KG1 (cell line): ENCODE measurements around the gene CORO1C.
A peak's percentile ranks its signal among the peaks of the same experiment; 100 is the strongest.

ENCODE experiments used
- DNase-seq: peaks from one replicate; lab custom pipeline; 2025; lab: John Stamatoyannopoulos, UW

The CORO1C gene

DNA sequence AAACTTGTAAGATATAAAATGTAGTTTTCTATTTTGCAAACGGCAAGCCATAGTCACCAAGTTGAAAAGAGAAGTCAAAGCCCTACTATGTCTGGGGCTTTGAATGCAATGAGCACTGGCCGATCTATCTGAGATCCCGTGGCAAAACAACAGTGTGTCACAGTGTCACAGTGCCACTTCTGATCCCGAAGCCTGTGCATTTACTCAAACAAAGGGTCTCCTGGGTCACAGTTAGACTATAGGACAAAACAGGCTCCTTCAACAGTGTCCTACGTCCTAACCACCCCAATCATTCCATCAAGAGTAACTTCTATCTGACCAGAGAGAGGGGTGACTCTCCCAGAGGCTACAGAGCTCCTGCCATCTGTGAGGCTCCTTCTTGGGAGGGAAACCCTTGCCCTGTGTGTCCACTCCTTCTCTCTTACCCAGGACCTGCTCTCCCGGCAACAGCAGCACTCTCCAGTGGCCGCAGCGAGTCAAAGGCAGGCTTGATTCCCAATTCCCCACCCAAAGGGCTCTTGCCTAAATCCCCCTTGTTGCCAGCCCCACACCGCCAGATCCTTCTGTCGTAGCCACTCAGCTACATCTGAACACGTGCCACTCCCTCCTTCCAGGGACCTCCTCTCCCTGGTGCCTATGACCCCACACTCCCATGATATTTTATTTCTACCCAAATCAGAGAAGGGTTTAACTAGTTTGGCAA is 83.6 kb downstream of the CORO1C start:
- no peak for DNase-seq

DNA sequence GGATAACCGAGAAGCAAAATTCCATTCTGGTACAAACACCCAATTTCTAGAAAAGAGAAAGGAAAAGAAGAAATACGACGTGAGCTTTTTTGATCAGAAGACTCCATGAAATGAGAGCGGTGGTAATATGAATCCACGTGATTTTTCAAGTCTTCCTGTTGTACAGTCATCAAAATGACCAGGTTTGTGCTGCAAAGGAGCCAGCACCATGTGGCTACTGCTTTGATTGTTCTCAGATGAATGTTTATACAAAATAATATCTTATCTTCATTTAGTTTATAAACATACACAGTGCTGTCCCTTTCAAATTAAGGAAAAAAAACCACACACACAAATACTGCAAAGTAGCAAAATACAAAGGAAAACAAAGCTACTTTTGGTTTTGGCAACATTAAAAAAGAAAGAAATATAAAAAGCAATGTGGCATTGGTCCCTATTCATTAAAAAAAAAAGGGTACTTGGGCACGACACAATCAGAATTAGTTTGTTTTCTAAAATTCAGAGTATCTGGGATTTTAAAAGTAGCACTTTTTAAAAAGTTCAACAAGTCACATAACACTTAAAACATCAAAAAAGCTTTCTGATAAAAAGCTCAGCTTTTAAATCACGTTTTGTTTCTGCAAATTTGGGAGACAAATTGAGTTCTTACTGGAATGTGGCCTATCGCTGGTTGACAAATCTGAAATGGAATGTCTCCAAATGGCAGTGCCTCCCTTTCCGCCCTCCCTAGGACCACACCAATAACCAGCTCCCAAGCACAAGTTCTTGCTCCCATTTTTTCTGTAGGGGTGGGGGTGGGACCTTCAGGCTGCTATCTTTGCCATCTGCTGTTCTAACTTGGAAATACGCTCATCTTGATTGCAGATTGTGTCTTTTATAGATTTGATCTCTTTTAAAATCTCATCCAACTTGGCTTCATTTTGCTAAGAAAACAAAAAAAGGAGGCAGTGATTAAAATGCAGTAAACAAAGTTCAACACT is 84.4 kb downstream of the CORO1C start:
- no peak for DNase-seq

DNA sequence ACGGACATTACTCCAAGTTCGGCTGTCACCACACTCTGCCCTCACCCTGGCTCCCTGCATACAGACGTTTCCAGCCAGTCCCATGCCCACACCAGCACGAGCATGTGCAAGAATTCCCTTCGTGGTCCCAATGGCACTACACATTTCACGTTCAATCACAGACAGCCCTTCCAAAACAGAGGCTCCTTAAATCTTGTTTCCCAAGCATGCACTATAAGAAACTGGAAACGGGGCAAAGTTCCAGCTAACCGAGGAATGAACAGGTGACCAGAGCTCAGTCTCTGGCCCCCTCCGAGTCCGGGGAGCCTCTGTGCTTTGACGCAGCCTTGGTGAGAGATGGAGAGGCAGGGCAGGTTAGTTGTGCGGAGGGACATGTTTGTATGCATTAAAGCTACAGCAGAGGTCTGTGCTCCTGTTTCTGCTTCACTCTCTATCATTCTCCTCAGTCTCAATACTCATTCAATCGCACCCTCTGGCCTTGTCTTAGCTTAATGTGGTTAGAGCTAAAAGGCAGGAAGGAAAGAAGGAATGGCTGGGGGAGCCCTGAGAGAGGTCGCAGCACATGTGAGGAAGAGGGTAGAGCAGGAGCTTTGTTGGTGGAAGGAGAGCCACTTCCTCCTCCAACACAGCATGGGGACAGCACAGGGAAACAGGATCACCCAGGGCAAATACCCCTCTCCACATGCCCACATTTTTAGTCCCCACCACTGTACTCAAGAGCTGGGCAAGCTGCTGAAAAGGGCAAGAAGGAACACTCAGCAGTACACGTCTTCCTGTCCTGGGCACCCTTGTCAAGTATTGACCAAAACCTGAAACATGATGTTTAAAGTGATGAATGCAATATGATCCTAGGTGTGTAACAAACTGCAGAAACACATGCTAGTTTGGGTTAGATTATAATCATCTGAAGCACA is 85.4 kb downstream of the CORO1C start:
- no peak for DNase-seq

DNA sequence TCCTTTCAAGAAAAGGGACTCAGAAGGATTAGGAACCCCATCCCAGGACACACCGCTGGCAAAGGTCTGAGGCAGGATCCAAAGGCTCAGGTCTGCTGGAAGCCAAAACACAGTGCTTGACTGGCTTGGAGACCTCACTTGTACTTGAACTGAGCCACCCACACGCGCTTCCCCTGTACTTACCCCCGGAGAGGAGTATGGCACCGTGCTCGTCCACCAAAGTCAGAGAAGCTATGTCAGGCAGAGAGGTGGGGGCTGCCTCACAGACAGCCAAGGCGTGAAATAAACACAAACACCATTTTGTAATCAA is 86.6 kb downstream of the CORO1C start:
- no peak for DNase-seq

DNA sequence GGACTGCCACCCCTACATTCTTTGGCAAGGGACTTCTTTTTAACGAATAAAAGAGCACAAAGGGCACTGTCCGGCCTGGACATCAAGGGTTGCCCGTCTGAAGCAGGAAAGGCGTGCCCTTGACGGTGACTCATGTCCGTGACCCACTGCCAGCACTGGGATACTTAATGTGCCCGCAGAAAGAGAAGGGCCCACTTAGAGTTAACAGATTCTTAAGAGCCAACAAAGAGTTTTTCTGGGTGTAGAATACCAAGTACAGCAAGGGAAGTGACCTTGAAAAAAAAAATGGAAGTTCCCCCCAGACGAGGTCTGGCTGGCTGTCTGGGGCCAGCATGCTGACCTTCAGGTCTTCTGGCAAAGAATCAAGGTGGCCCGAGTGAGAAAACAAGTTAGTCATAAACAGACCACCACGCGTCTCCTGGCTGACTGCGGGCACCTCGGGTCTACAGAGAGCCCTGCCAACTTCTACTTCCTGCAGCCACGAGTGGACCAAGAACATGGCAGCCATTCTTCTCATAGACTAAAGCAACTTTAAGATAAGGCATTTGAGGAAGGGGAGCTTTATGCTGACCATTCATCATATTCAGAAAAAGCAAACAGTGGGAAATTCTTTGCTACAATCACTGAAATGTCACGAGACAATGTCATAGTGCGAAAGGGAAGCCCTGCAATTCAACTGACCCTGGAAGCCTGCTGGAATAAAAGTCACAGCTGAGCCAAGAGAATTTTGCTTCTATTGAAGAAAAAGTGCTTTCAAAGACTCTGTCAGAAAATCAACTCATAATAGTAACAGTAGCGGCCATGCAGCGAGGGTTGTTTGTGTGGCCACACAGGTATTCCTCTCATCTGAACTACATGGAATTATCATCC is 87.1 kb downstream of the CORO1C start:
- no peak for DNase-seq

DNA sequence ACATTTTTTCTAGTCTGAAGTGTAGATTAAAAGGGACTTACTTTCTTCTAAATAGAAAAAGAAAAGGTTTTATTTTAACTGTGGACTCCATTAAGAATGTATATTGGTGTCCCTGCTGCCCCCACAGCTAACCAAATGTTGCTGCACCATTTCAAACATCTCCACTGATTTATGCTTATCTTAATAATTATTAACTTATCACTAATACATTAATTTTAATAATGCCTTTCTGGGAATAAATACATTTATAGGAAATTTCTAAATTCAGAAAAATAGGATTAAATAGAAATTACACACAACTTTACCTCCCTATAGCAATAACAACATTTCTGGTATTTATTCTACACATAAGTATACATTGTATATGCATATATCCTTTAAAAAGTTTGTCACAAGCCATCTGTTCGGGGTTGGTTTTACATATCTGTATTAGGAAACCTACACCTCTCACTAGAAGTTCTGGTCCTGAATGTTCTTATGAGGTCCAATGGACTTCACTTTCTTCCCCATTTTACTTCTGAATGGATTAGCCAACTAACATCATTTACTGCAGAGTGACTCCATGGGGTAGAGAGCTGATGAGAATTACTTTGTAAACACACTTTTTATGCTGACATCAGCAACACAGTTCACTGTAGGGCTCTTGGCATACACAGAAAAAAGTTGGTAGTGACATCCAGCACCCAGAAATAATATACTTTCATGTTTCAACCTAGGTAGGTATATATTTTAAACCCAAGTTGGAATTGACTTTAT is 88.2 kb downstream of the CORO1C start:
- DNase-seq, result no peak

DNA sequence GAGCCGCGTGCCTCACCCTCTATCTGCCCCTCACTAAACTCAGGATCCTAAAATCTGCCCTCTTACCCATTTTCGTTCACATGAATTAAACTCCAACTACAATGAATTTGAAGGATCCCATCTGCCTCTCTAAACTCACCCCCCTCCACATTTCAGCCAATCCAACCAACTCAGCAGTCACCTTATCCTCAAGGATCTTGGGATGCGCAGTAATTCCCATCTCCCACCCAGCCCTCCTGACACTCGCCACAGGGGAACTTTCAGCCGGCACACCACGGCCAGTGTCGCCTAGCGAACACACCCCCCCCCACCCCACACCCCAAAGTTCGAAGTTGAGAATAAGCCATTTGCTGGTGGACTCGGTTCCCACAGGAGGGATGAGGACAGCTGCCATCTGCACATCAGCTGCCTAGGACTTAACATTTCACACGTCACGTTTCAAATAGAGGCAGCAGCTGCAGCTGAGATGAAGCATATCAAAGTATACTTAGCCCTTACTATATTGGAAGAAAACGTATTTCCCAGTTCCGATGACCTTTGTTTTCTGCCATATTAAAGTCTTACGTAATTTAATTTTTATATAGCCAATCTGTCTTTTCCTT is 88.9 kb downstream of the CORO1C start:
- DNase-seq, result no peak

DNA sequence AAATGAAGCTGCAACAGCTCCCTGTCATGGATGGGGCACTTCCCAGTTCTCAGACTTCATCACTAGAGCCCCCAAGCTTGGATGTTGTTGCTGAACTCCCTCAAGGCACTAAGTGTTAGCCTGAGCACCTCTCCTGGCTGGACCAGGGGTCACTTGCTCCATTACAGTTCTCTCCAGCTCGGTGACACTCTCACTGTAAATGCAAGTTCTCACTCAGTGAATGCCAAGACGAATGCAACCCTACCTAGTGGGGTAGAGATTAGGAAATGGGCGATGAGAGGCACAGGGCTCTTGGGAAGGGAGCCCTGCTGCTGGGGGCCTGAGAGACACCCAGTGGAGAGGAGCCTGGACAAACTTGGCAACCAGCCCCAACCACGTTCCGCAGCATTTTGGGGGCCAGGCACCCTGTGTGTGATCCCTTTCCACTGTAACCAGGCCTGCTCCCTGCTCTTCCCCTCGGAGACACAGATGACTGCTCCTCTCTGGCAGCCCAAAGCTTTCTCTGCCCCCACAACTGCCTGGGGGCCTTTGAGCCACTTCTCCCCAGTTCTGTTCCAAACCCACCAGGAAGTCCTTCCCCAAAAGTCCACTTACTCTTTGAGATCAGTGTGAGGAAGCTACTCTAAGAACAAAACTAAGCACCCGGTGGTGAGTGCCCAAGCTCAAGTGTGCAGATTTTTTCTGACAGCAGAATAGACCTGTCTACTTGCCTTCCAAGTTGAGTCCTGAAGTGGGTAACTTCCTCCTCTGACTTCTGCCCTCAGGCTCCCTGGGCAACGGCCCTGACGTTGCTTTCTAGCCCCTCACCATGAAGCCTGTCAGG is 89.7 kb downstream of the CORO1C start:
- DNase-seq, result no peak

DNA sequence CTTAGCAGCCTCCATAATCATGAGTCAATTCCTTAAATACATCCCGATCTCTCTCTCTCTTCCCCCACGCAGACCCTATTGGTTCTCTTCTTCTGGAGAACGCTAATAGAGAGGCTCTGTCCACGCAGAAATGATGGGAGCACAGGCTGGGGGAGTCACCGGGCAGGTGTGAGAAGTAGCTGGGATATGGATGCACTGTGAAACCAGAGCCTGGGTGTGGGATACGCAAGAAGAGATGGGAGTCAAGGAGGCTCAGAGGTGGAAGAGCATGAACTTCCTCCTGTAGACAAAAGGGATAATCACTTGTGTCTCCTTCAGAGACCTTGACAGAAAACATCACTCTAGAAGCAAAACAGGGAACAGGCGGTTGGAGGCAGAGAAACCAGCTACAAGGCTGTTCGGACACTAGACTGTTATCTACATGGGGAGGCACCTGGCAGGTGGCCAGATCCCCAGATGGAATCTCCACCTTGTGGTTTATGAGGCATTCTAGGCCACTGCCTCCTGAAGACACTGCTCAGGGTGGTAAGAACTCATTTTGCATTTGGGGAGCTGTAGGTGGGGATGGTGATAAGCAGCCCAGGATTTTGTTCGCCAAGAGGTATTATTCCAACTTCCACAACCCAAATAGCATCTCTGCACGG is 90.4 kb downstream of the CORO1C start:
- DNase-seq, result no peak

DNA sequence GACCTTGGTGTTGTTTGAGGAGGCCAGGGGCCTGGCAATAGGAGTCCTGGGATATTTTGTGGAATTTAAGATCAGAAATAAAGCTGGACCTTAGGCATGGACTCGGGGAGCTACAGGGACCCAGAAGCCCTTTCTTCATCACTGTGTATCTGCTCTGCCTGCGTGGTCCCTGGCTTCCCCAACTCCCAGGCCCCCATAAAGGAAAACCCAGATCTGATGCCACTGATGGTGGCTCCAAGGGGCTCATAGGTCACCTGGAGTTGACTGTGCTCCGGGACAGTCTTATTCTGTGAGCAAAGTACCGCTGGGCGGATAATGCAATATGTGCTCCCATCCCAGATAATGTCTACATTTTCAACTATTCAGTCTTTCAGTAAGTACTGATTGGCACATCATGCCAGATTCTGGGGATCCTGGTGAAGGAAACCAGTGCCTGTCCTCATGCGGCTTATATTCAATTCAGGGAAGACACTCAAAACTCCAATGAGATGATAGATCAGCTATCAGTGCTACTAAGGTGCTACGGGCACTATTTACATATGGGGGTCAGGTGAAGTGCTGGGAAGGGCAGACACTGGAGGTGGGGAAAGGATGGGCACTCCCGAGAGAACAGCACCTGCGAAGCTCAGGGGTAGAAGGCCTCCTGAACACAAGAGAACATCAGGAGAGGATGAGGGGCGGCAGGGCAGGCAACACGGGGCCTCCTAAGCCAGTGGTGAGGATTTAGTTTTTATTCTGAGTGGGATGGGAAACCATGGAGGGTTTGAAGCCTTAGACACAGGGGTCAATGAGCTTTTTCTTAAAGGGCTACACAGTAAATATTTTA is 92.1 kb downstream of the CORO1C start:
- no peak for DNase-seq

DNA sequence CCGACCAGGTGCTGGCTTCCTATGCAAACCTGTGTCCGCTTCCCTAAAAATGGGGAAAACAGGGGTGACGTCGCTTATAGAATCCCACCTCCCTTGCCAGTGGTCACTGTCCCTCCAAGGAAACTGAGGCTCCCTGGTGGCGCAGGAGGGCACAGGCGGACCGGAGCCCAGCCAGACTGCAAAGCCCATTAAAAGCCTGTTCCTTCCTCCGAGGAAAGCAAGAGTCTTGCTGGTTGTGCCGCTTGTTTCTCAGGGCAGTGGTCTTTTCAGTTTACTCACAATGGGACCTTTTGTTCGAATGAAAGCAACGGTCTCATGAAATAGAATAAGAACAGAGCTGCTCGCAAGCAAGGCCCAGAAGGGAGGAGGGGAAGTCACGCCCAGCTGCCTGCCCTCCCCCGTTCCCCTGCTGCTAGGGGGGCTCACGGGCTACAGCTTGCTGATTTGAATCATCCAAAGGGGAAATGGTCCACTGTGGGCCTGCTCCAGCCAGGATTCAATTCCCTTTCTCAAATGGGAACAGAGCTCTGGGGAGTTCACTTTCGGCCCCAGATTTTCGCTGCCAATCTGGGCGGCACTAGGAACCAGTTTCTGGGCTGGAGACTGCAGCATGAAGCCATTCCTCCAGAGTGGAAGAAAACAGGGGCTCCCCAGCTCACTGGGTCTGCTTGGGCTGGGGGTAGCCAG is 93.0 kb downstream of the CORO1C start:
- no peak for DNase-seq

DNA sequence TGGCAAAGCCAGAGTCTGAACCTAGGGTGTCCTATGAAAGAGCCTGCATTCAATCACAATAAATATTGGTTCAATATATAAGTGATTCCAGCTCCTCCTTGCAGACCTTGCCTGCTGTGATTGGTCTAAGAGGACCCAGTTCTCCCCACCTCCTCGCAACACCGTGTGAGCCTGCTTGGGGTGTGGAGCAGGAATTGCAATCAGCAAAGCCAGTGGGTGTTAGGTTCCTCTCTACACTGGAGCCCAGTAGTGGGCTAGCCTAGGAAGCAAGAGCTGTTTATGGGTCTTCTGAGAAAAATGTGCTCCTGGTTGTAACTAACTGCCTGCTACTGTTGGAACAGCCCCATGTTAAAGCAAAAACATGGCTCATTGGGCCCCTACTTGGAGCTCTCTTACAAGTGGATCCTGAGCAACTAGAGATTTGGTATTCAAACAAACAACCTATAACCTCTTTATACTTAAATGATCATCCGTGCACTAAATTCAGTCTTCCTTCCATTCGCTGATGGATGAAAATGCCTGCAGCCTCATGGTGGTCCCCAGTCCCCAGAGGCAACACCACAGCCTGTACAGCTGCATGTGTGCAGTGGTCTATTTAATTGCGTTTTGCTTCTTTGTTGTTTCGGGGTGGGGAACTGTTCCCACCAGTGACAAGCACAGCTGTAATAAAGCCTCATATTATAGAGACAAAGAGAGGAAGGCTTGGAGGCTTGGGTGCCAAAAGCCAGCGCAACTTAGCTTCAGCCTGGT is 93.9 kb downstream of the CORO1C start:
- DNase-seq, result no peak

DNA sequence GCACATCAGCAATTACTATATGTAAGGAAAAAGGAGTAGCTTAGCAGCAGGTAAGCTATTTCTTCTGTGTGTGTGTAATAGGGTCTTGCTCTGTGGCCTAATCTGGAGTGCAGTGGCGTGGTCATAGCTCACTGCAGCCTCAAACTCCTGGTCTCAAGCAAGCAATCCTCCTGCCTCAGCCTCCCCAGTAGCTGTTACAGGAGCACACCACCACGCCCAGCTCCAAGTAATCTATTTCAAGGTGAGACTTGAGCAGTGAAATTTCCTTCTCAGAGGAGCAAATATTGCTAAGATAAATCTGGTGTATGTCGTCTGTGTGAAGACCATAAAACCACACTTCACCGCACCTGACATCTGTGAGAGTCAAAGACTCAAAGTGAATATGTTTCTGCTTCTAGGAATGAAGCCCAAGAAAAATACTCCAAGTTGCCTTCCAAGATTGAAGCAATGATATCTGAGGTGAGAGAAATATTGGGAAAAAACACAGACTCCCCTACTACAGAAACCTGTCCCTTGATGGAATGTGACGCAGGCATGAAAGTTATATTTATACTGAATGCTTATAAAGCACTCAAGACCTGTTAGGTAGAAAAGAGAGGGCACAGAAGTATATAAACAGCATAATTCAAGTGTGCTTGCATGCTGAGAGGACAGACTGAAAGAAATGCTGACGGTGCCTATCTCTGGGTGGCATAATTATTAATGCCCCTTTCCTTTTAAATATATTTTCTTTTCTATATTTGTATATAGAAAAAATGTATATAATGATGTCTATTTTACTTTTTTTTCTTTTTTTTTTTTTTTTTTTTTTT is 95.1 kb downstream of the CORO1C start:
- no peak for DNase-seq

DNA sequence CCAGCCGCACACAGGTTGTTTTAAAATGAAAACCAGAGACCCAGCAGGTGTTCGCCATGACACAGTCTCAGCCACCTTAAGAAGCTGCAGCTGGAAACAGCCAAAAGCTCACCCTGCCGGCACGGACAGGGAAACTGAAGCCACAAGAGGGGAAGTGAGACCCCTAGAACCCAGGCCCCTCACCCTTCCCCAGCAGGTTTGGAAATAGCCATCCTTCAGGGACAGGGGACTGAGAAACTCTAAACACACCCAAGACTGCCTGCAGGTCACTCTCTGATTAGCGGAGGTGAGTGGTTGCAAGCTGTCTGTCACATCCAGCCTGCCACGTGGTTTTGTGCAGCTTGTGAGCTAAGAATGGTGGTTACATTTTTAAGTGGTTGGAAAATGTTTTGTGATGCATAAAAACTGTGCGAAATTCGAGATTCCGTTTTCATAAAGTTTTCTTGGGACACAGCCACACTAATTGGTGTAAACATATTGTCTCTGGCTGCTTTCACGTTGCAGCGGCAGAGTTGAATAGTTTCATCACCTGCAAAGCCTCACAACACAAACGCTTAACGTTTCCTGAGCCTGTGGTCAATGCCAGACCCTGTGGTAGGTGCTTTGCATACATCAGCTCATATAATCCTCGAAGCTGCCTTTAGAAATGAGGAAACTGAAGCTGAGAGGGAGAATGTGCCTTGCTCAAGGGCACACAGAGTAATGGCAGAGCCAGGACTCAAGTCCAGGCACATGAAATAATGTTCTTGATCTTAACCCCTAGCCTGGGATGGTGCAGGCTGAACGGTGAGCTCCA is 95.9 kb downstream of the CORO1C start:
- DNase-seq, result peak; percentile 93

DNA sequence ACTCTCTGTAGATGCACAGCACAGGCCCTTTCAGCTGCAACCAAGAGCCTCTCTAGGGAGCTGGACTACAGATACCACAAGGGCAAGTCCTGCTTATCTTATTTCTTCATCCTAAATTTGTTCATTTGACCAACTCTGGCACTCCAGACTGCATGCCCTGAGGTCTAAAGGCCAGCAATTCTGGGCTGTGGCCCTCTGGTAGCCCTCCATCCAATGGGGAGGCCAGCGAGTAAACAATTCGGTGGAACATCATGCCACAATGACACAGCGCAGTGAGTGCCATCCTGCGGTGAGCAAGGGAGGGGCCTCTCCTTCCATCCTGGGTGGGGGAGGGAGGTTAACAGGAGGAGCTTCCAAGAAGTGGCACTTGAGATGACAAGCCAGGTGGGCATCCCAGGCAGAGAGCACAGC is 97.0 kb downstream of the CORO1C start:
- no peak for DNase-seq
